NAMALWA (cell line): ENCODE results near the gene SLC6A6.

Experiments
- DNase-seq: peaks from one replicate; pipeline ENCODE4 v3.0.0-alpha.2; 2015; ENCODE audit warnings: low spot score

The SLC6A6 gene

GRCh38 chr3:14488286-14489041 is 86.1 kb downstream of the SLC6A6 start:
- no peak for DNase-seq

DNA sequence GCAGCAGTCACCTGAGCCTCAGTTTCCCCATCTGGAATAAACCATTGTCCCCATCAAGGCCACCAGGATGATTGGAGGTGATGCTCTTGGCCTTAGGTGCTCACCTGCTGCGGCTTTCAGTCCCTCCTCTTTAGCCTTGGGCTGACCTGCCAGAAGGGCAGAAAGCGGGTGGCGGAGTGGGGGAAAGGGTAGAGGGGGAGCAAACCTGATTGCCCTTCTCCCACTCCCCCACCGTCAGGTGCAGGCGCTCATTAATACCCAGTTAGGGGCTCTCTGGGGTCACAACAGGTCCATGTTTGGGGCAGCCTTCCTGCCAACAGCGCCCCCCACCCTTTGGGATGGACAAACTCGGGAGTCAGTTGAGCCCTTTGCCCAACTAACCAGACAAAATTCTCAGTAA is 87.2 kb downstream of the SLC6A6 start:
- DNase-seq = no peak

DNA sequence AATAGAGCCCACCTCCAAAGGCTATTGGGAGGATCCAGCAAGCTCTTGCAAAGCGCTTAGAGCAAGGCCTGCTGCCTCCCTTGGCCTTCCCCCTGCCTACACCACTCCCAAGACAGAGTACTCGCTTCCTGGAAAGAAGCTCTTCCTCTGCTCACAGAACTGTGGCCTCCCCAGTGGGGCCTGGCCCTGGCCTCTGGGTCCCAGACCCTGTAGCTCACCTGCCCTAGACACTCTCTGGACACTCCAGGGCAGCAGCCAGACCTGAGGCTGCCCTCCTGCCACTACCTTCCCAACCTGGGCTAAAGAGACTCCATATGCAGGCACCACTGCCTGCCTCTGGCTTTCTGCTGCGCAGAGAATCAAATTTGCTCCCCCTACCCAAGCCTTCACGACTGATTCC is 87.8 kb downstream of the SLC6A6 start:
- DNase-seq = no peak

DNA sequence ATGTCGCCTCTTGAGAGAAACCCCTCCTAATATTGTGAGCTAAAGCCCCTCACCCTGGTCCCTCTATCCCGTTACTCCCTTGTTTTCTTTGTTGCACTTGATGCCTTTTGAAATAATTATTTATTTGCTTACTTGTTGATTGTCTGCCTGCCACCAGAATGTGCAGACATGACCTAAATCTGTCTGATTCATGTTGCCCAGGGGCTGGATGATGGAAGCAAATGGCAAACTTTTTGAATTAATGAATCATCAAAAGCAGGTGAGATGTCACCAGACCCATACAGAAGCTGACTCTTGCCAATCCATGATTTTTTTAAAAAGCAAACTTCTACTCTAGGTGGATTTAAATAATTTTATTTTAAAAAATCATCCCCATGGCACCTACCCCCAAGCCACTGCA is 88.4 kb downstream of the SLC6A6 start:
- DNase-seq = no peak

DNA sequence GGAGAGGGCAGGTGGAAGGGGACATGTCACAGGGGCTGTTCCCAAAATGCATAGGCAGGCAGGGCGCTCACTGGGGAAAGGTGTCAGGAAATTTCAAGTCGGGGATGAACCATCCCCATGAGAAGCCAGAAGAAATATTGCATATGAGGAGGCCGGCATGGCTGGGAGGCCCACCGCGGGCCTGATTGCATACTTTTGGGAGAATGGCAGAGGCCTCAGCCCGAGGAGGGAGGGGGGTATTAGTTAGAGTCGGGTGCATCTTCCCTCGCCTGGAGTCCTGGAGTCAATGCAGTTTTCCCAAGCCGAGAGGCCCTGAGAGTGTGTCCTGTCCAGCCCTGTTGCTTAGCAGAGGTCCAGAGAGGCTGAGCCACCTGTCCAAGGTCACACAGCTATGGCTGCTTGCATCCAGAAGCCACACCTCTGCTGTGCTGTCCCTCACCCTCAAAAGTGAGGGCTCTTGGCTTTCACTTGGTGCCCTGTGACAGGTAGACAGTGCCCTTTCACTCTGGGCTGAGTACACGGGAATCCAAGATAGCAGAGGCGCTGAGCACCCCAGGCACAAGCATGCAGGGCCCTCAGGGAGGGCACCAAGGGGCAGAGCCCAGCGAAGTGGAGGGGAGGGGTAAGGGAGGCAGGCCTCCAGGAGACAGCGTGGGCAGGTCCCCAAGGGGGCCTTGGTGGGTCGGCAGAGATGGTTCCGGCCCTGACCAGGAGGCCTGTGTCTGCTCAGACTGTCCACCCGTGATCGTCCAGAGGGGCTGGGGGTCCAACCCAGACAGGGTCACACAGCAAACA is 89.2 kb downstream of the SLC6A6 start:
- no peak for DNase-seq

GRCh38 chr3:14492948-14493881 is 90.8 kb downstream of the SLC6A6 start:
- no peak for DNase-seq

DNA sequence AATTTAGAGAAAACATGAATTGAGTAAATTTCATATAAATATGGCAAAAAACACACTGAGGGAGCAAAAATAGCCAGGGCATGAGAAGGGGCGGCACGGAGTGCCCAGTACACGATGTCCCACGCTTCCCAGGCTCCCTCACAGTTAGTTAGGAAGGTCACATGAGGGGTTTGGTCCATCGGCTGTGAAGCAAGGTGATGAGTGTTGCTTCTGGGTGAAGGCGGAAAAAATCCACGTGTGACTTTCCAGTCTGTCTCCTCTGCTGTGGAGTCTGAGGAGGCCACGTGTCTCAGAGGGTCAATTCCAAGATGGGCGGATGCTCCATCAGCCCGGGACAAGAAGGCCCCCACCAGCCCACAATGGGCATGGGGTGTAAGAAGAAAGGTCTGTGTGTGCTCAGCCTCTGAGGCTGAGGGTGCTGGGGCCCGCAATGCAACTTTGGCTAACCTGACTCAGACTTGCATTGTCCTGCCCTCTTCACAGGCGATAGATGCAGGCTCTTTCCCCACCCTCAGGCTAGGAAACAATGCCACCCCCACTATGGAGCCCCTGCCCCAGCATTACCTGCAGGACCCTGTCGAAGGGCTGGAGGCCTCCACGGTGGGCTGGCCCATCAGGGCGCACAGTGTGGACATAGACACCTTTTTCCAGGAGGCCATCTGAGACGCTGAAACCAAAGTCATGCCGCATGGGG is 92.0 kb downstream of the SLC6A6 start:
- DNase-seq = no peak

DNA sequence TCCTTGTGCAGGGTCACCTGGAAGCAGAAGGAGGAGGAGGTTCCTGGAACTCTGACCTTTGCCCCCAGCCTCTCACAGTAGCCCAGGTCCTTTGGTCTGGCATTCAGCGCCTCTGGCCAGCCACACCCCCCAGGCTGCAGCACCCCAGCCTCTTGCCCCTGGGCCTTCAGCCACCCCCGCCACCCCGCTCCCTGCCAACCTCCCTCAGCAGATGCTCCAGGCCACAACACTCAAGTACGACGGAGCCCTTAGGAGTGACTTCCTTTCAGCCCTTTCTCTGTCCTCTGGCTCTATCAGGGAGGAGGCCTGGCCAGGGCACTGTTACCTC is 92.5 kb downstream of the SLC6A6 start:
- DNase-seq = no peak

- DNase-seq = no peak
Observed at GRCh38 chr3:14496351-14496750, 93.9 kb downstream of the SLC6A6 start.

DNA sequence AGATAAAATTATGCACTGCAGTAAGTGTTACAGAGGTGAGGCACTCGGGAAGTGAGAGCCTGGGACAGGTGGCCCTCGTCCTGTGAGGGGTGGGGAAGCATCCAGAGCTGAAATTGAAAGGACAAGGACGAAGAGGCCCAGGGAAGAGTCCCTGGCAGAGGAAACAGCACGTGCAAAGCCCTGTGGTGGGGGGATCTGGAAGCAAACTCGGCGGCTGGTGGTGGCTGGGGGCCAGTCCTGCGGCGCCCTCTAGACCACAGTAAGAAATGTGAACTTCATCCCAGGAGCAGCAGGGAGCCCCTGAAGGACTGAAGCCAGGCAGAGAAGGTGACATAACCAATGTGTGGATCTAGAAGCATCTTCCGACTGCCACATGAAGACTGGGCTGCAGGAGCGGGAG is 94.9 kb downstream of the SLC6A6 start:
- no peak for DNase-seq

DNA sequence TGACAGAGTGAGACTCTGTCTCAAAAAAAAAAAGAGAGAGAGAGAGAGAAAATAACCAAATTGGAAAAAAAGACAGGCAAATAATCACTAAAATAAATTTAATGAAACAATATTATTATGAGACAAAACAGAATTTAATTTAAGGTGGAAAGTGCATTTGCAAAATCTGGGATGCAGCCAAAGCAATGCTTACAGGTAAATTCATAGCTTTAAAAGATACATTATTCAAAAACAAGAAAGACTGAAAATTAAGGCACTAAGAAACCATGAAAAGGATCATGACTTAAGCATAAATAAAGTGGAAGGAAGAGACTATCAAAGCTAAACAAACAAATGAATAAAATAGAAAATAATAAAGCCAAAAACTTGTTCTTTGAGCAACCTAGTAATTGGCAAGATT is 100.1 kb downstream of the SLC6A6 start:
- DNase-seq = no peak

GRCh38 chr3:14503033-14503705 is 100.8 kb downstream of the SLC6A6 start:
- no peak for DNase-seq

GRCh38 chr3:14503706-14504065 is 101.3 kb downstream of the SLC6A6 start:
- DNase-seq = no peak

DNA sequence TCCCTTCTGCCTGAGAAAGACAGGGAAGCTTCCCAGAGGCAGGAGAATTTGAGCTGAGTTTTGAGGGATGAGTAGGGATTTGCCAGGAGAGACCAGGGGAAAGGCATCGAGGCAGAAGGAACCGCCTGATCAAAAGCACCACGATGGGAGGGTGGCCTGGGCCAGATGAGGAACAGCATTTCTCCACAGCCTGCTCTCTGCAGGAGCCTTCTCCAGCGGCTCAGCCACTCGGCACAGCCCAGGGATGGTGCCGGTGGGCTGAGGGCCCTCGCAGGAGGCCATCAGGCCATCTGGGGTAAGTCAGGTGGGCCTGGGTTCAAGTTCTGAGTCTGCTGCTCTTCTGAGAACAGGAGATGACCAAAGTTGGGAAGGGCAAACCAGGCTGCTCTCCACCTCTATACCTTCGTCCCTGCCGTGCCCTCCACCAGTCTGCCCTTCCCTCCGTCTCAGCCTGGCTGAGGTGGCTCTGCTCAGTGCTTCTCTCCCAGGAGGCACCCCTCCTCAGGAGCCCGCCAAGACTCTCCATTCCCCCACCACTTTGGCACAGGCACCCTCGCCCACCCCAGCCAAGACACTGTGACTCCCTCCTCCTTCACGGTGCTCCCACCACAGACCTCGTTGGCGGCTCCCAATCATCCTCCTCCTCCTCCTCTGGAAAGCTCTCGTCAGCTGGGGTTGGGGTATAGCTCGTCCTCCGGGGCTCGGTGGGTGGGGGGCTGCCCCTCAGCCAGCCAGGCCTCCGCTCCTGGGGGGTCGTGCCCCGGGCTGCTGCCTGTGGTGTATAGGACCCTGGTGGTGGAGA is 102.8 kb downstream of the SLC6A6 start:
- no peak for DNase-seq

DNA sequence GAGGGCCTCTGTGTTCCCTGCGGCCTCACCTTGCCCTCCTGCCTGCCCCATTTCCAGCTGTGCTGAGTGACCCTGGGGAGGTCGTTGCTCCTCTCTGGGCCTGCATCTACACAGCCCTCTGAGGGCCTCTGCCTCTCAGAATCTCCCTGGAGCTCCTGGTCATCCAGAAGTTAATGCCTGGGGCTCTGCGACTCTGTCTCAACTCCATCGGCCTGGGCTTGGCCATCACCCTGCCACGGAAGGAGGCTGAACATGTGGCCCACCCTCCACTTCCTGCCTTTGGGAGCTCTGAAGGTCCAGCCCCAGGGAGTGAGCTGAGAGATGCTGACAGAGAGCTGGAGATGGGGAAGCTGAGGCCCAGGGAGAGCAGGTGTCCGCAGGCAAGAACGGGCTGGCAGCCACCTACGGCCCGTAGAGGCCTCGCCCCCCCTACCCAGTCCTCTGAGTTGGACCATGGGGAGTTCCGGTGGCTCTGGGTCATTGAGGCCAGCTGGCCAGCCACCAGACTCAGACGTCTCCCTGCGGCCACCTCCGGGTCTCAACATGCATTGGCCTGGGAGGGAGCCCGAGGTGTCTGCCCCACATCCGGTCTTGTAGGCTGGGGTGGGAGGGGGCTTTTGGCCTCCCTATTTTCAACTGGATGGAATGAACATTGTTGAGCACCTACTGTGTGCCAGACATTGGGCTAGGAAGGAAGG is 103.5 kb downstream of the SLC6A6 start:
- no peak for DNase-seq

GRCh38 chr3:14506626-14507304 is 104.4 kb downstream of the SLC6A6 start:
- DNase-seq = no peak

DNA sequence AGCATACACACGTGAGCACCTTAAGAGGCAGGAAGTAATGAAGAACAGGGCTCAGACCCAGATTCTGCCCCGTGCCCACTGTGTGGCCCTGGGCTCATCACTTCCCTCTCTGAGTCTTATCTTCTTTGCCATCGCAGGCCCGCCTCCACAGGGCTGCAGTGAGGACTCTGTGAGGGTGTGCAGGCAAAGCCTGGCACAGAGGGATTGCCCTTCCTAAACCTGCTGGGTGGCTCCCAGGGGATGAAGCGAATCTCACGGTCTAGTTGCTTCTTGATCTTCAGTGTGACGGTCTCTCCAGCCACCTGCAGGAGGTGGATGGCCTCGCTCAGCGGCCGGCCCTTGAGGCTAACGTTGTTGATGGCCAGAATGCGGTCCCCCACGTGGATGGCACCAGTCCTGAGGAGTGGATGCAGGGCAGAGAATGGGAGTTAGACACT is 104.9 kb downstream of the SLC6A6 start:
- no peak for DNase-seq

DNA sequence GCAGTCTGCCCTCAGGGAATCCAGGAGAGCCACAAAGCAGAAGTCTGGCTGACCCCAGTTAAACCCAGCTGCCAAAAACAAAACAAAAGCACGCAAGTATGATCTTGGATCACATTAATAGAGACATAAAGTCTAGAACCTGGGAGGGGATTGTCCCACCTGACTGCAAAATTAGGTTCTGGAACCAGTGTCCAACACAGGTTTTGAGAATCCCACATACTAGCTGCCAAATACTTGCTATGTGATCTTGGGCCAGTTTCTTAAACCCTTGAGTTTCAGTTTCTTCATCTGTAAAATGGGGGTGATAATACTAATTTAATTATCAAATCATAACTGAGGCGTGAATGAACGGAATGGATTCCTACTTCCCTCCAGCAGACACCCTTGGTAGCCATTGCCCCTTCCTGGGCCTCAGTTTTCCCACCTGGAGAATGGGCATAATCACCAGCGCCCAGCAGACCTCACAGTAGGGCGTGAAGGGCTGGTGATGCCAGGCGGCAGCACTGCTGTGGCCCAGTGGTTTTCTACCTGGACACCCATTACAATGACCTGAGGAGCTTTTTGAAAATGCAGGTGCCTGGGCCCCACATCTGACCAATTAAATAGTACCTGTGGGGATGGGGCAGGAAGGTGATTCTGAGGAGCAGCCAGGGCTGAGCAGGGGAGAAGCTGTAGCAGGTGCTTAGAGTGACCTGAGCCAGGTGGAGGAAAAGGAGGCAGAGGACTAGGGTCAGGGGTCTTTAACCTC is 105.5 kb downstream of the SLC6A6 start:
- no peak for DNase-seq

DNA sequence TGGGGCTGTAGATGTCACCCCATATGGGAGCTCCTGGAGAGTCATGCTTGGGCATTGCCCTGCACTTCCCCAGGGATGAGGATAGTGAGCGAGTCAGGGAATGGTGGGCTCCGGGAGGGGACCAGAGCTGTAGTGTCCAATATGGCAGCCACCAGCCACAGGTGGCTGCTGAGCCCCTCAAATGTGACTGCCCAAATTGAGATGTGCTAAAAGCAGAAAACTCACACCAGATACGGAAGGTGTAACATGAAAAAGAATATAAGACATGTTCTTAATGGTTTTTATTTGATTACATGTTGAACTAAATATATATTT is 106.1 kb downstream of the SLC6A6 start:
- no peak for DNase-seq
